WTC11 (cell line): ENCODE results near the gene POU5F2. TPM values are rescaled to one million over a fixed set of nuclear protein-coding genes. Genes with fewer than 3 reads are reported as not detected.

ENCODE experiments used
- ATAC-seq: fragments of 200-7000 bp; cut with Tn5 transposase; 2 replicates; pipeline ENCODE4 v1.10.0; 2021; ENCODE audit warnings: mild to moderate bottlenecking, moderate library complexity
- CTCF ChIA-PET: fragments of 300-600 bp; sonication (Branson Sonifier 250); formaldehyde crosslinking; loops from one replicate; lab custom pipeline; 2021; ENCODE audit warnings: antibody characterized with exemption; lab: Charles Lee
- POLR2A ChIA-PET: fragments of 350-600 bp; sonication (Branson Sonifier 250); formaldehyde crosslinking; loops from one replicate; lab custom pipeline; 2021; ENCODE audit warnings: antibody characterized with exemption; lab: Charles Lee
- DNase-seq: peaks from one replicate; pipeline ENCODE4 v3.0.0; 2021; ENCODE audit warnings: low spot score
- H3K27ac Mint-ChIP-seq: 2 replicates; pipeline ENCODE4 v1.8.0; 2021; ENCODE audit warnings: mixed read lengths
- H3K27me3 Mint-ChIP-seq: 2 replicates; pipeline ENCODE4 v1.8.0; 2021; ENCODE audit warnings: low read depth, mild to moderate bottlenecking, moderate library complexity, mixed read lengths
- H3K36me3 Mint-ChIP-seq: 2 replicates; pipeline ENCODE4 v1.8.0; 2021; ENCODE audit warnings: mixed read lengths
- H3K4me1 Mint-ChIP-seq: 2 replicates; pipeline ENCODE4 v1.8.0; 2022; ENCODE audit warnings: mixed read lengths
- H3K4me3 Mint-ChIP-seq: 2 replicates; pipeline ENCODE4 v1.8.0; 2021; ENCODE audit warnings: mild to moderate bottlenecking, moderate library complexity, mixed read lengths
- H3K9me3 Mint-ChIP-seq: 2 replicates; pipeline ENCODE4 v1.8.0; 2021; ENCODE audit warnings: mixed read lengths
- AR ChIP-seq: fragments of 250-450 bp; sonication (Bioruptor Pico); IDR thresholded peaks from 2 replicates; pipeline ENCODE4 v1.9.0; 2021; ENCODE audit warnings: mild to moderate bottlenecking
- ARID4B ChIP-seq: sonication (generic); formaldehyde crosslinking; IDR thresholded peaks from 2 replicates; pipeline ENCODE4 v1.8.0; 2023; ENCODE audit warnings: missing genetic modification reagents, mild to moderate bottlenecking, borderline replicate concordance
- ATF2 ChIP-seq: sonication (generic); formaldehyde crosslinking; IDR thresholded peaks from 2 replicates; pipeline ENCODE4 v1.8.1; 2022; ENCODE audit warnings: low read depth, missing genetic modification reagents, borderline replicate concordance
- CBFB ChIP-seq: sonication (generic); formaldehyde crosslinking; IDR thresholded peaks from 2 replicates; pipeline ENCODE4 v1.8.1; 2022; ENCODE audit warnings: mild to moderate bottlenecking, low read depth, missing genetic modification reagents
- CREB1 ChIP-seq: sonication (generic); formaldehyde crosslinking; IDR thresholded peaks from 2 replicates; pipeline ENCODE4 v1.8.0; 2023; ENCODE audit warnings: mild to moderate bottlenecking, missing genetic modification reagents
- ELF4 ChIP-seq: sonication (generic); formaldehyde crosslinking; IDR thresholded peaks from 2 replicates; pipeline ENCODE4 v1.8.1; 2022; ENCODE audit warnings: low read depth, mild to moderate bottlenecking, moderate library complexity, missing genetic modification reagents
- FOXK1 ChIP-seq: sonication (generic); formaldehyde crosslinking; IDR thresholded peaks from 2 replicates; pipeline ENCODE4 v1.8.0; 2022; ENCODE audit warnings: mild to moderate bottlenecking, moderate library complexity, missing genetic modification reagents
- GABPB1 ChIP-seq: sonication (generic); formaldehyde crosslinking; IDR thresholded peaks from 2 replicates; pipeline ENCODE4 v1.8.1; 2023; ENCODE audit warnings: mild to moderate bottlenecking, missing genetic modification reagents
- NFATC4 ChIP-seq: fragments of 250-450 bp; sonication (Bioruptor Pico); IDR thresholded peaks from 2 replicates; pipeline ENCODE4 v1.9.0; 2021; ENCODE audit warnings: mild to moderate bottlenecking
- NR1H2 ChIP-seq: sonication (generic); formaldehyde crosslinking; IDR thresholded peaks from 2 replicates; pipeline ENCODE4 v1.9.0; 2021; ENCODE audit warnings: mild to moderate bottlenecking, moderate library complexity, missing genetic modification reagents
- SOX15 ChIP-seq: fragments of 250-450 bp; sonication (Bioruptor Pico); IDR thresholded peaks from 2 replicates; pipeline ENCODE4 v1.9.0; 2021; ENCODE audit warnings: mild to moderate bottlenecking
- TCF7 ChIP-seq: sonication (generic); formaldehyde crosslinking; IDR thresholded peaks from 2 replicates; pipeline ENCODE4 v1.8.0; 2022; ENCODE audit warnings: mild to moderate bottlenecking, low read depth, missing genetic modification reagents, moderate library complexity
- ZNF138 ChIP-seq: sonication (generic); formaldehyde crosslinking; conservative IDR thresholded peaks from 2 replicates; pipeline ENCODE4 v1.8.1; 2022; ENCODE audit warnings: mild to moderate bottlenecking, moderate library complexity, missing genetic modification reagents
- ZNF232 ChIP-seq: sonication (generic); formaldehyde crosslinking; IDR thresholded peaks from 2 replicates; pipeline ENCODE4 v1.8.0; 2022; ENCODE audit warnings: mild to moderate bottlenecking, missing genetic modification reagents
- ZNF416 ChIP-seq: fragments of 250-450 bp; sonication (Bioruptor Pico); IDR thresholded peaks from 2 replicates; pipeline ENCODE4 v1.9.0; 2021; ENCODE audit warnings: mild to moderate bottlenecking, inconsistent platforms
- total RNA-seq: library from RNA; stranded (reverse); gene quantifications from 3 replicates; pipeline ENCODE4 v1.2.3, GENCODE V29; 2021
- TF ChIP-seq, protein P1 (sequence below): sonication (generic); formaldehyde crosslinking; IDR thresholded peaks from 2 replicates; pipeline ENCODE4 v1.8.1; 2023; ENCODE audit warnings: mild to moderate bottlenecking, missing genetic modification reagents
- TF ChIP-seq, protein P2 (sequence below): sonication (generic); formaldehyde crosslinking; IDR thresholded peaks from 2 replicates; pipeline ENCODE4 v1.8.1; 2023; ENCODE audit warnings: mild to moderate bottlenecking, missing genetic modification reagents, moderate library complexity
- TF ChIP-seq, protein P3 (sequence below): sonication (generic); formaldehyde crosslinking; IDR thresholded peaks from 2 replicates; pipeline ENCODE4 v1.8.1; 2022; ENCODE audit warnings: low read depth, mild to moderate bottlenecking, moderate library complexity, missing genetic modification reagents, borderline replicate concordance

The POU5F2 gene
- total RNA-seq, 1 experiment from 2014 or later: 0.13 TPM

- TF ChIP-seq ELF4 (CRISPR knock-in tag): no peak
- TF ChIP-seq, protein P1, sequence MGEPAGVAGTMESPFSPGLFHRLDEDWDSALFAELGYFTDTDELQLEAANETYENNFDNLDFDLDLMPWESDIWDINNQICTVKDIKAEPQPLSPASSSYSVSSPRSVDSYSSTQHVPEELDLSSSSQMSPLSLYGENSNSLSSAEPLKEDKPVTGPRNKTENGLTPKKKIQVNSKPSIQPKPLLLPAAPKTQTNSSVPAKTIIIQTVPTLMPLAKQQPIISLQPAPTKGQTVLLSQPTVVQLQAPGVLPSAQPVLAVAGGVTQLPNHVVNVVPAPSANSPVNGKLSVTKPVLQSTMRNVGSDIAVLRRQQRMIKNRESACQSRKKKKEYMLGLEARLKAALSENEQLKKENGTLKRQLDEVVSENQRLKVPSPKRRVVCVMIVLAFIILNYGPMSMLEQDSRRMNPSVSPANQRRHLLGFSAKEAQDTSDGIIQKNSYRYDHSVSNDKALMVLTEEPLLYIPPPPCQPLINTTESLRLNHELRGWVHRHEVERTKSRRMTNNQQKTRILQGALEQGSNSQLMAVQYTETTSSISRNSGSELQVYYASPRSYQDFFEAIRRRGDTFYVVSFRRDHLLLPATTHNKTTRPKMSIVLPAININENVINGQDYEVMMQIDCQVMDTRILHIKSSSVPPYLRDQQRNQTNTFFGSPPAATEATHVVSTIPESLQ (CRISPR knock-in tag): no peak
- TF ChIP-seq, protein P2, sequence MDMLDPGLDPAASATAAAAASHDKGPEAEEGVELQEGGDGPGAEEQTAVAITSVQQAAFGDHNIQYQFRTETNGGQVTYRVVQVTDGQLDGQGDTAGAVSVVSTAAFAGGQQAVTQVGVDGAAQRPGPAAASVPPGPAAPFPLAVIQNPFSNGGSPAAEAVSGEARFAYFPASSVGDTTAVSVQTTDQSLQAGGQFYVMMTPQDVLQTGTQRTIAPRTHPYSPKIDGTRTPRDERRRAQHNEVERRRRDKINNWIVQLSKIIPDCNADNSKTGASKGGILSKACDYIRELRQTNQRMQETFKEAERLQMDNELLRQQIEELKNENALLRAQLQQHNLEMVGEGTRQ (CRISPR knock-in tag): no peak
- TF ChIP-seq ZNF232 (CRISPR knock-in tag): no peak
These were observed 9.4 kb downstream of the POU5F2 start (continued) for GRCh38 chr5:93731987-93732386.

DNA sequence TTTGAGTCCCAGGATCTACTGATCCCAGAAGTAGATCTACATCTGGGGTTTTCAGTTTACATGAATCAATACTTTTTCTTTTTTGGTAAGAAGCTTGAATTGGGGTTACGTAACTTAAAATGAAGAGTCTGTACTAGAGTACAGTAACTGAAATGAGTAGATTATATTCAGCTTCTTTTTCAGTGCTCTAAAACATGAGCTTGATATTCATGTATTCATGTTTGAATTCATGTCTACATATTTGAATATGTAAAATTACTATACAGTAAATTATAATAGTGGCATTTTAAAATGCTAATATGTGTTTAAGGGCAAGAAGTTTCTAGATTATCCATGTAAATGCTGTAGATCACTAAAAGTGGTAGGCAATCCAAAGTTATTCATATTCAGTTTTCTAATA lies 14.8 kb downstream of the POU5F2 start:
- Mint-ChIP-seq H3K27me3 (no peaks in the 10 kb centered on the region), H3K9me3 (no peaks in the 10 kb centered on the region), H3K27ac (no peak overlapping the region), H3K4me3 (no peak overlapping the region), H3K36me3 (no peaks in the 10 kb centered on the region), H3K4me1 (peaks cover 29% of the 10 kb centered on the region)
- DNase-seq: no peak
- ATAC-seq: no peak
- no peak for TF ChIP-seq GABPB1 (CRISPR knock-in tag)
- TF ChIP-seq CREB1 (CRISPR knock-in tag): no peak
- no peak for TF ChIP-seq ATF2
- no peak for TF ChIP-seq ZNF138 (CRISPR knock-in tag)
- TF ChIP-seq, protein P3, sequence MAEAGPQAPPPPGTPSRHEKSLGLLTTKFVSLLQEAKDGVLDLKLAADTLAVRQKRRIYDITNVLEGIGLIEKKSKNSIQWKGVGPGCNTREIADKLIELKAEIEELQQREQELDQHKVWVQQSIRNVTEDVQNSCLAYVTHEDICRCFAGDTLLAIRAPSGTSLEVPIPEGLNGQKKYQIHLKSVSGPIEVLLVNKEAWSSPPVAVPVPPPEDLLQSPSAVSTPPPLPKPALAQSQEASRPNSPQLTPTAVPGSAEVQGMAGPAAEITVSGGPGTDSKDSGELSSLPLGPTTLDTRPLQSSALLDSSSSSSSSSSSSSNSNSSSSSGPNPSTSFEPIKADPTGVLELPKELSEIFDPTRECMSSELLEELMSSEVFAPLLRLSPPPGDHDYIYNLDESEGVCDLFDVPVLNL (CRISPR knock-in tag): no peak
- no peak for TF ChIP-seq SOX15 (CRISPR knock-in tag)
- TF ChIP-seq NR1H2 (CRISPR knock-in tag): no peak
- TF ChIP-seq ZNF416: no peak
- TF ChIP-seq ARID4B (CRISPR knock-in tag): no peak
- no peak for TF ChIP-seq NFATC4
- TF ChIP-seq TCF7 (CRISPR knock-in tag): no peak
- no peak for TF ChIP-seq FOXK1 (CRISPR knock-in tag)
- TF ChIP-seq CBFB: no peak
- no peak for TF ChIP-seq AR (CRISPR knock-in tag)
- CTCF ChIA-PET: no interaction called here
- POLR2A ChIA-PET: no interaction called here
